CD4-positive, alpha-beta T cell treated with Interleukin-15 for 4 hours (primary cell): ENCODE data around the gene SLITRK2.

Experiments used
- DNase-seq: peaks from one replicate; pipeline ENCODE4 v3.0.0-alpha.2; 2020; ENCODE audit warnings: low spot score

Gene SLITRK2

GRCh38 chrX:145853181-145853580 lies 35.6 kb downstream of the SLITRK2 start:
- DNase-seq: no peak

GRCh38 chrX:145856181-145856580 lies 38.6 kb downstream of the SLITRK2 start:
- DNase-seq: no peak

GRCh38 chrX:145861818-145862217 lies 44.2 kb downstream of the SLITRK2 start:
- no peak for DNase-seq

GRCh38 chrX:145865082-145865481 lies 47.5 kb downstream of the SLITRK2 start:
- no peak for DNase-seq
